ENCODE results near the gene PPP1R9B.

GRCh38 chr17:50122945-50123344 lies 27.5 kb downstream of the PPP1R9B start:
- TF ChIP-seq ZNF8 (CRISPR knock-in tag; IDR thresholded peaks at IDR 0.05) (no peak), ZFP30 (CRISPR knock-in tag; IDR thresholded peaks at IDR 0.05) (no peak), PATZ1 (CRISPR knock-in tag; IDR thresholded peaks at IDR 0.05; ENCODE audit: borderline replicate concordance) (no peak), CSRNP3 (CRISPR knock-in tag; IDR thresholded peaks at IDR 0.05) (no peak)

Data from SK-N-SH treated with all-trans-retinoic acid at 6 μM for 48 hours (cell line).